ENCODE results near the gene ECHDC3. TPM values are rescaled to one million over a fixed set of nuclear protein-coding genes. Genes with fewer than 3 reads are reported as not detected.
A peak's percentile ranks its signal among the peaks of the same experiment; 100 is the strongest.

The ECHDC3 gene
- total RNA-seq, 1 experiment from 2014 or later, result 8.9 TPM

GRCh38 chr10:11805792-11806191 is 63.6 kb downstream of the ECHDC3 start:
- CTCF ChIA-PET, result no interaction called here
- BruUV-seq (replicated peaks), result no TSS peak
- no peak for DNase-seq (ENCODE audit: low spot score)
- no peaks in the 10 kb centered on the region for H3K9me3 ChIP-seq (ENCODE audit: low read depth, low read length, poor library complexity, severe bottlenecking)
- POLR2A ChIA-PET (ENCODE audit: low non-redundant PET), result no interaction called here
- TF ChIP-seq EZH2 (IDR thresholded peaks at IDR 0.05; ENCODE audit: borderline replicate concordance, low read depth, low read length, poor library complexity, severe bottlenecking) (no peak), CTCF (conservative IDR thresholded peaks at IDR 0.05; ENCODE audit: low read depth, low read length) (no peak)
- intact Hi-C loops (cut with micrococcal nuclease; ENCODE audit: unreplicated experiment), result no loop called here
- no peaks in the 10 kb centered on the region for H3K27me3 ChIP-seq (replicated peaks; ENCODE audit: insufficient read depth, low read depth, low read length, poor library complexity)
- no peaks in the 10 kb centered on the region for H3K36me3 ChIP-seq (ENCODE audit: insufficient read depth, low read length, poor library complexity, severe bottlenecking)
- H3K27ac ChIP-seq (ENCODE audit: low read depth, low read length, poor library complexity, severe bottlenecking), result no peak overlapping the region
- no peak overlapping the region for H3K4me3 ChIP-seq (ENCODE audit: low read depth, low read length, poor library complexity, severe bottlenecking)
- H3K4me1 ChIP-seq (ENCODE audit: insufficient read depth, low read length, poor library complexity, severe bottlenecking), result peaks cover 27% of the 10 kb centered on the region

GRCh38 chr10:11806706-11807105 is 64.5 kb downstream of the ECHDC3 start:
- intact Hi-C loops (cut with micrococcal nuclease; ENCODE audit: unreplicated experiment), result no loop called here
- Histone ChIP-seq H3K36me3 (ENCODE audit: insufficient read depth, low read length, poor library complexity, severe bottlenecking) (no peaks in the 10 kb centered on the region), H3K4me1 (ENCODE audit: insufficient read depth, low read length, poor library complexity, severe bottlenecking) (peaks cover 29% of the 10 kb centered on the region), H3K9me3 (ENCODE audit: low read depth, low read length, poor library complexity, severe bottlenecking) (no peaks in the 10 kb centered on the region), H3K4me3 (ENCODE audit: low read depth, low read length, poor library complexity, severe bottlenecking) (no peak overlapping the region), H3K27ac (ENCODE audit: low read depth, low read length, poor library complexity, severe bottlenecking) (no peak overlapping the region), H3K27me3 (replicated peaks; ENCODE audit: insufficient read depth, low read depth, low read length, poor library complexity) (no peaks in the 10 kb centered on the region)
- POLR2A ChIA-PET (ENCODE audit: low non-redundant PET), result no interaction called here
- CTCF ChIA-PET, result no interaction called here
- no peak for DNase-seq (ENCODE audit: low spot score)
- TF ChIP-seq EZH2 (IDR thresholded peaks at IDR 0.05; ENCODE audit: borderline replicate concordance, low read depth, low read length, poor library complexity, severe bottlenecking), result no peak
- BruUV-seq (replicated peaks), result no TSS peak

- no peaks in the 10 kb centered on the region for H3K36me3 ChIP-seq (ENCODE audit: insufficient read depth, low read length, poor library complexity, severe bottlenecking)
- H3K4me3 ChIP-seq (ENCODE audit: low read depth, low read length, poor library complexity, severe bottlenecking), result no peak overlapping the region
- no TSS peak for BruUV-seq (replicated peaks)
- DNase-seq (ENCODE audit: low spot score), result no peak
- H3K4me1 ChIP-seq (ENCODE audit: insufficient read depth, low read length, poor library complexity, severe bottlenecking), result peaks cover 36% of the 10 kb centered on the region
- TF ChIP-seq CTCF (conservative IDR thresholded peaks at IDR 0.05; ENCODE audit: low read depth, low read length) (no peak), EZH2 (IDR thresholded peaks at IDR 0.05; ENCODE audit: borderline replicate concordance, low read depth, low read length, poor library complexity, severe bottlenecking) (no peak)
- no peak overlapping the region for H3K27ac ChIP-seq (ENCODE audit: low read depth, low read length, poor library complexity, severe bottlenecking)
- ChIA-PET POLR2A (ENCODE audit: low non-redundant PET) (no interaction called here), CTCF (no interaction called here)
- intact Hi-C loops (cut with micrococcal nuclease; ENCODE audit: unreplicated experiment), result no loop called here
- no peaks in the 10 kb centered on the region for H3K27me3 ChIP-seq (replicated peaks; ENCODE audit: insufficient read depth, low read depth, low read length, poor library complexity)
- H3K9me3 ChIP-seq (ENCODE audit: low read depth, low read length, poor library complexity, severe bottlenecking), result no peaks in the 10 kb centered on the region
Measured at GRCh38 chr10:11808808-11809207, 66.6 kb downstream of the ECHDC3 start.

GRCh38 chr10:11810313-11810766 is 68.2 kb downstream of the ECHDC3 start:
- intact Hi-C loops (cut with micrococcal nuclease; ENCODE audit: unreplicated experiment), result no loop called here
- peaks cover 51% of the 10 kb centered on the region for H3K4me1 ChIP-seq (ENCODE audit: insufficient read depth, low read length, poor library complexity, severe bottlenecking)
- ChIA-PET CTCF (no interaction called here), POLR2A (ENCODE audit: low non-redundant PET) (interaction anchor here (1.0 kb wide), 1 partner anchor 11 kb away, joined by 4 read pairs; no protein-coding TSS in a partner anchor)
- no peak for TF ChIP-seq EZH2 (IDR thresholded peaks at IDR 0.05; ENCODE audit: borderline replicate concordance, low read depth, low read length, poor library complexity, severe bottlenecking)
- no peak for TF ChIP-seq CTCF (conservative IDR thresholded peaks at IDR 0.05; ENCODE audit: low read depth, low read length)
- H3K27ac ChIP-seq (ENCODE audit: low read depth, low read length, poor library complexity, severe bottlenecking), result peak overlapping the region; percentile 38
- no peaks in the 10 kb centered on the region for H3K36me3 ChIP-seq (ENCODE audit: insufficient read depth, low read length, poor library complexity, severe bottlenecking)
- H3K27me3 ChIP-seq (replicated peaks; ENCODE audit: insufficient read depth, low read depth, low read length, poor library complexity), result no peaks in the 10 kb centered on the region
- no peaks in the 10 kb centered on the region for H3K9me3 ChIP-seq (ENCODE audit: low read depth, low read length, poor library complexity, severe bottlenecking)
- no peak overlapping the region for H3K4me3 ChIP-seq (ENCODE audit: low read depth, low read length, poor library complexity, severe bottlenecking)
- no TSS peak for BruUV-seq (replicated peaks)
- DNase-seq (ENCODE audit: low spot score), result no peak
